Cardiac septum (tissue), 1 donor: Measurements from ENCODE around the gene ZNF195. TPM values are rescaled to one million over a fixed set of nuclear protein-coding genes. Genes with fewer than 3 reads are reported as not detected.
"Not testable (repeated sequence)": the region's sequence is repeated elsewhere in the genome, so short reads cannot be mapped to it uniquely, and the experiment has no call there.

Source experiments
- DNase-seq: peaks from one replicate; pipeline ENCODE4 v3.0.0-alpha.2; 2020; ENCODE audit warnings: low spot score
- intact Hi-C: fragments of 100-400 bp; cut with DNase I; formaldehyde crosslinking; loops from one replicate; pipeline ENCODE4 v1.14.0; 2022
- total RNA-seq: library from RNA; stranded (reverse); fragmentation: NEBNext Ultra II Directional; extraction: Animal tissue kit (Norgen Biotek cat#: 25700); gene quantifications from one replicate; pipeline ENCODE4 v1.2.1, GENCODE V29; 2021
- donor health status: DM: no; HTN: no; CAD: no.

Gene ZNF195
- total RNA-seq, 1 donor from 2014 or later: 8.2 TPM

DNA sequence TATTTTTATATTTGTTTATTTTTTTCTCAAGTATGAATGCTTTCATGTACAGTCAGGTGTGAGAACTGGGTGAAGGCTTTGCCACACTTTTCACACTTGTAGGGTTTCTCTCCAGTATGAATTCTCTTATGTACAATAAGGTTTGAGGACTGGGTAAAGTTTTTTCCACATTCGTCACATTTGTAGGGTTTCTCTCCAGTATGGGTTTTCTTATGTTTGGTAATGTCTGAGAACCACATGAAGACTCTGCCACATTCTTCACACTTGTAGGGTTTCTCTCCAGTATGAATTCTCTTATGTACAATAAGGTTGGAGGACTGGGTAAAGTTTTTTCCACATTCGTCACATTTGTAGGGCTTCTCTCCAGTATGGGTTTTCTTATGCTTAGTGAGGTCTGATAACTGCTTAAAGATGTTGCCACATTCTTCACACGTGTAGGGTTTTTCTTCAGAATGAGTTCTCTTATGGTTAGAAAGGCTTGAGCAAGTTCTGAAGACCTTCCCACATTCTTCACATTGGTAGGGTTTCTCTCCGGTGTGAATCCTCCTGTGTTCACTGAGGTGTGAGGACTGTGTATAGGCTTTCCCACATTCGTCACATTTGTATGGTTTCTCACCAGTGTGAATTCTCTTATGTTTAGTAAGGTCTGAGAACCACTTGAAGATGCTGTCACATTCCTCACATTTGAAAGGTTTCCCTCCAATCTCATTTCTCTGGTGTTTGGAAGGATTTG, 19.7 kb downstream of the ZNF195 start:
- intact Hi-C loops: no loop called here

DNA sequence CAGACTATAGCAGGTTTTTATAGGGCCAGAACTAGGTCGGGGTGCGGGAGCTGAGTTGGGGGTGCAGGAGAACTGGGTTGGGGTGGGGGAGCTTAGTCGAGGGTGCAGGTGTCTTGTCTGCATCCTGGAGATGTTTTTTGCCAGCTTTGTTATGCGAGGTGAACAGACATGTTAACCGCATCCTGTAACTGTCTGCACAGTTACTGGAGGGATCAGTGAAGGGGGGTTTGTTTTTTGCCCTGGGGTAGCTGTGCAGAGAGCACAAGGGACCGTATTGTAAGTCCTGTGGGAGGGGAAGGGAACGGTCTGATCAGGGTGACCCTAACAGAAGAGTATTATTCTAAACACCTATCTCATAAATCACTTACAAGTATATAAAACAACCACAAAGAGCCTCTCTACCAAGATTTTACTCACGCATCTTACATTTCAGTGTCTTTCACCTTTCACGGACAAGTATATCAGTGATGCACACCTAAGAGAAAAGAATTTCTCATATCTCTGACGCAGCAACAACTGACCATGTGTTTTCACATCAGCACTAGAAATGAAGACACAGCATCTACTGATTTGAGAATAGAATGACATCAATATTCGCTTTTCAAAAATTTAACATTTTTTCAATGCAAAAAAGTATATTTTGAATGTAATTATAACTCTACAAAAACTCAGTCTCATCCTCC, 20.8 kb downstream of the ZNF195 start:
- intact Hi-C loops: no loop called here
- DNase-seq: no peak

More for the DNA sequence above, 19.7 kb downstream of the ZNF195 start:
- DNase-seq: no peak

DNA sequence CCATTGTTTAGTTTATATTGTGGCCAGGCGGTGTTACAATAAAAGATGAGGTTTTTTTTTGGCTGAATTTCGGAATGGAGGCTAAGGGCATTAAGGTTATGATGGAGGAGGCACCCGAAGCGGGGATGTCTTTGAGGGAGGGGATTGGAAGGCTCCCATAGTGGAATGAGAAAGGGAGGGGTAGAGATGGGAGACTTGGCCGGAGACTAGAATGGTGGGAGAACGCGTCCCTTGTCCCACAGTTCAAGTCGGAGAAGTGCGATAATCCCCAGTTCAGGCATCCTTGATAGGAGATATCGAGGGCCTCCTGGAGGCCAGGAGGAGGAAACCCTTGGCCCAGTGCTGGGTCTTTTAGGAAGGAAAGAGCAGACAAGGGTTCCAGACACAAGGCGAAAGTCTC, 21.6 kb downstream of the ZNF195 start:
- no peak for DNase-seq
- intact Hi-C loops: no loop called here

DNA sequence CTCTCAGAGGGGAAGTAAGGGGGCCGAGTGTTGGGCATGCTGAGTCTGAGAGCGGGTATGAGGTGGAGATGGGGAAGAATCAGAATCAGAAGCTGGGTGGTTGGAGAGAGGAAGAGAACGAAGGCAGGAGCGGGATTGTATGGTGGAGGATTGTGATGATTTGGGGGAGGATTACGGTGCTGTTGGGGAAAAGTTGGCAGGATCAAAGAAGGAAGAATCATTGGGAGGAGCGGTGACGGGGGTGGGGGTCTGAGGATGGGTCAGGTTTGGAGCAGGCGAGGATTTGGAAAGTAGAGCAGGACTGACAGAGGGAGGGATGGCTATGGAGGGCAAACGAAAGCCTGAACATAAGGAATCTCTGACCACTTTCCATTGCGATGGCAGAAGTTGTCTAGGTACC, 22.1 kb downstream of the ZNF195 start:
- no peak for DNase-seq
- intact Hi-C loops: no loop called here

DNA sequence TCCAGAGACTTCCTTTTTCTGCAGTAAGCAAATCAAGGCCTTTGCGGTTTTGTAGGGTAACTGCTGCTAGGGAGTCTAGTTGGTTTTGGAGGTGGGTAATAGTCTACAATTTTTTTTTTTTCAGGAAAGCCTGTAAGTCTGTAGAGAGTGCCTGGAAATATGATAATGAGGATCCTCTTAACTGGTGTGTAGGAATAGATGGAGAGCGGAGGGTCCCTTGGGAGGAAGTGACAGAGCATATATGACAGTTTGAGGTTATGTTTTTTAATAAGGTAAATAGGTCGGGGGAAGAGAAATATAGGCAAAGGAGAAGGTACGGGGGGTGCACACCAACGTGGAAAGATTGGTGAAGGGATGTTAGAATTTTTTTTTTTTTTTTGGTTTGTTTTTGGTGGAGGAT, 25.9 kb downstream of the ZNF195 start:
- intact Hi-C loops: no loop called here
- DNase-seq: no peak

DNA sequence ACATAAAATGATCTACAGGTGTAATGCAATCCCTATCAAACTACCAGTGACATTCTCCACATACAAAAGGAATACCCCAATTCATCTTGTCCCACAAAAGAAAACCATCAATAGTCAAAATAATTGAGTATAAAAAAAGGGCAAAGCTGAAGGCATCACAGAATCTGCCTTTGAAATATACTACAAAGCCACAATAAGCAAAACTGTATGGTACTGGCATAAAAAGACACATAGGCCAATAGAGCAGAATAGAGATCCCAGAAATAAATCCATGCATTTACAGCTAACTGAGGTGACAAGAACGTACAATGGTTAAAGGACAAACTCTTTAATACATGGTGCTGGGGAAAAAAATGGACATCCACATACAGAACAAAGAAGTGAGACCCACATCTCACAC, 31.8 kb downstream of the ZNF195 start:
- no peak for DNase-seq
- intact Hi-C loops: loop anchor here (10.0 kb wide), 1 partner anchor 68 kb away; no protein-coding TSS in a partner anchor

DNA sequence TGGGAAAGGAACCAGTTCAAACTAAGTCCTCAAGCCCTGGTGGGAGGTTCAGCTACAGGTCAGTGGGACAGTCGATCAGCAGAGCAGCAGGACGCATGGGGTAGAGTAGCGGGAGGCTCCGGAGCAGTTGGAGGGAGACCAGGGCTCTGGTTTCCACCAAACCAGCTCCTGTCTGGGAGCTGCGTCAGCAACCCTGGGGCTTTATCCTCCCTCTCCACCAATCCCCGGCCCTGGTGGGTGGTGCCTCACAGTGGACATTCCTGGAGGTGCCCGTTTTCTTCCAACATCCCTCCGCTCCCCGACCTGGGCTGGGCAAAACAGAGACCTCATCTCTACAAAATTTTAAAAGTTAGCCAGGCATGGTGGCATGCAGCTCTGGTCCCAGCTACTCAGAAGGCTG, 32.4 kb downstream of the ZNF195 start:
- no peak for DNase-seq
- intact Hi-C loops: loop anchor here (10.0 kb wide), 1 partner anchor 68 kb away; no protein-coding TSS in a partner anchor

DNA sequence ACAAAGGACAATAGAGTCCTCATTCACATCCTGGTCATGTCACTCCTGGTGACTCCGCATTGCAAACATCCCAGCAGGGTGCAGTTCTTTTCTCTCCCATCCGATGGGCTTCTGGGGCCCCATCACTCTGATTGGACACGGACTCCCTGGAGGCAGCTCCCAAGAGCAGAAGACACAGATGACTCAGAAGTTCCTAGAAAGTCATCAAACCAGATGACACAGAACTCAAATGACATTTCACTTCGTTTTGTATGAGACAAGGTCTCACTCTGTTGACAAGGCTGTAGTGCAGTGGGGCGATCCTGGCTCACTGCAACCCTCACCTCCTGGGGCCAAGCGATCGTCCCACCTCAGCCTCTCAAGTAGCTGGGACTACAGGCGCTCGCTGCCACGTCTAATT, 33.2 kb downstream of the ZNF195 start:
- DNase-seq: no peak
- intact Hi-C loops: loop anchor here (10.0 kb wide), 1 partner anchor 69 kb away; no protein-coding TSS in a partner anchor

DNA sequence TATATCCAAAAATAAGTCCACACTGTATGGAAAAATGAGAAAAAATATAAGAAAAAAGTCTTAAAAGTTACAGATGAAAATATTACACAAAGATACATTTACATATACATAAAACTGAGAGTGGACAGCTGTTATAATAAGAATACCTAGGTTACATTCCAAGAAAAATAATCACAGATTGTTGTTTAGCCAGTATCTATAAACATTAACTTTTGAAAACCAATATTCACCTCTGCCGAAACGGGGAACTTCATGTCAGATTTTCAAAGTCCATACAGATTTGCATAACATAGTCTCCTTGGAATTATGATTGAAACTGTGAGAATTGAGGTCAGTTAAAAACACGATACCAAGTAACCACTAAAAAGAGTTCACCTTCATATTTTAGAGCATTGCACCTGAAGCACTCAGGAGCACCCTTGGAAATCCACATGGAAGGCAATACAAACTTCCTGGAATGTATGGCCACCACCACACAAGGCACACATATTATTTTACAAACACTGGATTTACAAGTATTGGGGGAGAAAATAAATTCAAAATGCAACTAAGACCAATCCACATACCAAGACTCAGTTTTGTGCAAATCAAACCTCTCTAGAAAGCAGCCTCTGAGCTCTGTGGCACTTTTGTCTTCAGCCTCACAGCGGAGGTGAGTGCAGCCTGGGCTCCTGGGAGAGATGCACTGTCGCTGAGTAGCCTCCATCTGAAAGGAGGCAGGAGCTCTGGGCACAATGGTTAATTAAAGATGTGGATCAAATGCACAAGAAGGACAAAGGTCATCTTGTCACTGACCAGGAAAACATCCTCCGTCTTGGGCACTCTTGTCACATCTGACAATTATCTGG, 34.4 kb downstream of the ZNF195 start:
- DNase-seq: no peak
- intact Hi-C loops: loop anchor here (10.0 kb wide), 1 partner anchor 70 kb away; no protein-coding TSS in a partner anchor

DNA sequence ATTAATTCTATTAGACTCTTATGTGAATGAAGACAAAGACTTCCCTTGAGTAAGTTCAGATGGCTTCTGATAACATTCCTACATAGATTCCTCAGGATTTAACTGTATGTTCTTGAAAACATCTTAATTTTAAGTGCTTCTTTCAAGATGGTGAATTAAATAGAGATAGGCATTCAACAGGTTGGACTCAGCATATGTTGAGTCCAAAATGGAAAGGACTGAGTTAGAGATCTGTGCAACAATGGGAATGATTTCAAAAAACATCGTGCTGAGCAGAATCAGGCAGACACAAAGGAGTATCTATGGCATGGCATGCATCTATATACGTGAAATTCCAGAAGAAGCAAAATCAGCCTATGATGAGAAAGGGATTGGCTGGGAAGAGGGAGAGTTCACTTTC, 36.2 kb downstream of the ZNF195 start:
- DNase-seq: no peak
- intact Hi-C loops: loop anchor here (10.0 kb wide), 1 partner anchor 72 kb away; no protein-coding TSS in a partner anchor

DNA sequence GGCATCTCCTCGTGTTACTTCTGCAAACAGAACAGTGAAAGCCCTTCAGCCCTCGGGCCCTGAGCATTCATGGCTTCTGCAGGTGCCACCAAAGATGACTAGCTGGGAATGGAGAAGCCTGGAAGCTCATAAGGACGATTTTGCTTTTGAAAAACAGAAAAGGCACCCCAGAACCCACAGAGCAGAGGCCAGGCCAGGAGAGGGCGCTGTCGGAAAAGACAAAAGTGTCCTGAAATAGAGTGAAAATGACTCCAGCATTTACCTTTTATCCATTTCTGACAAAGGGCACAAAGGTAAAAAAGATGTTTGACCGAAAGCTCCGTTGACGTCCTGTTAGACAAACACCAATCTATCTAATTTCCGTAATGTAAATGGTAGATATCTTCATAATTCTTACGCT, 37.6 kb downstream of the ZNF195 start:
- intact Hi-C loops: loop anchor here (10.0 kb wide), 1 partner anchor 74 kb away; no protein-coding TSS in a partner anchor
- DNase-seq: no peak

DNA sequence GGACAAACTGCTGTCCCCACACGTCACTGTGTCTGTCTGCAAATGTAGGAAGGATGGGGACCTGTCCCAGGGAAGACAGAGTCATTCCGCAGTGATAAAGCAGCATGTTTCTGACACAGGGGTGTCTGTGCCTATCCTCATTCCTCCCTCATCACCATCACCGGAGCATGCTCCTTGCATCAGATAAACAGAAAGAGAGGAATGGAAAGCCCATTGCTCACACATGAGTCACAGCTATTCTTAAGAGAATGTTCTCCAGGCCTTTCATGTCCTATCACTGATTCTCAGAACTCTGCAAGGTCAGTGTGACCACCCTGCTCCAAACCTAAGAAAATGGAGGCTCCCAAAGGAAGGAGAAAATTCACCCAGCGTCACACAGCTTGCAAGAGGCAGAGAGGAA, 38.9 kb downstream of the ZNF195 start:
- no peak for DNase-seq
- intact Hi-C loops: loop anchor here (10.0 kb wide), 1 partner anchor 75 kb away; no protein-coding TSS in a partner anchor

DNA sequence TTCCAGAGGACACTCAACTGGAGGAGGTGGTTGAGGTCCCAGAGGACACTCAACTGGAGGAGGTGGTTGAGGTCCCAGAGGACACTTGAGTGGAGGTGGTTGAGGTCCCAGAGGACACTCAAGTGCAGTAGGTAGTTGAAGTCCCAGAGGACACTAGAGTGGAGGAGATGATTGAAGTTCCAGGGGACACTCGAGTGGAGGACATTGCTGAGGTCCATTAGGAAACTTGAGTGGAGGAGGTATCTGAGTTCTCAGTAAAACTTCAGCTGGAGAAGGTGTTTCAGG, 39.7 kb downstream of the ZNF195 start:
- no peak for DNase-seq

DNA sequence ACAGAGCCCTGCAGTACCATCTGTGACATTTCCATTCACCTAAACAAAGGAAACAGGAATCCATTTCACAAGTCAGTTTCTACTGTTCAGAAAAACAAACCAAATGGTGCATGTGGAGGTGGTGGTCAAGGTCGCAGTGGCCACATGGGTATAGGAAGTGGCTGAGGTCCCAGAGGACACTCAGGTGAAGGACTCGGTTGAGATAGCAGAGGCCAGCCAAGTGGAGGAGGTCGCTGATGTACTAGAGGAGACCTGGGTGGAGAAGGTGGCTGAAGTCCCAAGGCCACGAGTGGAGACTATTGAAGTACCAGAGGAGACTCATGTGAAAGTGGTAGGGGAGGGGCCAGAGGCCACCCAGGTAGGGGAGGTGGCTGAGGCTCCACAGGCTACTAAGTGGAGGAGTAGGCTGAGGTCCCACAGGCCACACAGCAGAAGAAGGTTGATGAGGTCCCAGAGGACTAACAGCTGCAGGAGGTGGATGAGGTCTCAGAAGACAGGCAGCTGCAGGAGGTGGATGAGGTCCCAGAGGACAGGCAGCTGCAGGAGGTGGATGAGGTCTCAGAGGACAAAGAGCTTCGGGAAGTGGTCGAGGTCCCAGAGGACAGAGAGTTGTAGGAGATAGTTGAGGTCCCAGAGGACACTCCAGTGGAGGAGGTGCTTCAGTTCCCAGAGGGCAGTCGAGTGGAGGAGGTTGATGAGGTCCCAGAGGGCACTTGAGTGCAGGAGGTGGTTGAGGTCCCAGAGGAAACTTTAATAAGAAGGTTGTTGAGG, 40.2 kb downstream of the ZNF195 start:
- intact Hi-C loops: no loop called here
- peak; percentile 56 for DNase-seq

More for the DNA sequence above, 39.7 kb downstream of the ZNF195 start:
- intact Hi-C loops: no loop called here

DNA sequence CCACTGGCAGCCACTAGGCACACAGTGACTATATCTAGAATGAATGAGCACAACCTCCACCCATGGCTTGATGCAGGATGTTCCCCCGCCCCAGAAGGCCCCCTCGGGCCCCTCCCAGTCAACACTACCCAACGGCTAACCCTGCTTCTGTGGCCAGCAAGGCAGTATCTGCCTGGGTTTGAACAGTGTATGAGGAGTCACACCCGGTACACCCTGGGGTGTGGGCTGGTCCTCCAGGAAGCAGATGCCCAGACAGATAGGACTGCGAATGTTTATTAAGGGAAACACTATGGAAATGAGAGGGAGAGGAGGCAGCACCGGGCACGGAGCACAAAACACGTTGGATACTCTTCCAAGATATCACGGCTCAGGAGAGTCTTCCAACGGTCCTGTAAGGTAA, 42.5 kb downstream of the ZNF195 start:
- intact Hi-C loops, DNase-seq: not testable (repeated sequence)

DNA sequence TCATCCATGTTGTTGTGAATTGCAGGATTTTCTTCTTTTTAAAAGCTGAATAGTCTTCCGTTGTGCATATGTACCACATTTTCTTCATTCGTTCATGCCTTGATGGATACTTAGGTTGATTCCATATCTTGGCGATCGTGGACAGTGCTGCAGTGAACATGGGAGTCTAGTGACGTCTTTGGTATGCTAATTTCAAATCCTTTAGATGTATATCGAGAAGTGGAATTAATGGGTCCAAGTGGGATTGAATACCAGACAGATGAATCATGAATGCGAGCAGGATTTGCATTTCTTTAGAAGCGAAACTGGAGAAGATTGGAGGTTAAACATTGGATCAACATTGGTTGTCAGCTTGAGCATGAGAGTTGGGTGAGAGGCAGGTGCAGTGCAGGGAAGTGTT, 45.8 kb downstream of the ZNF195 start:
- DNase-seq, intact Hi-C loops: not testable (repeated sequence)

DNA sequence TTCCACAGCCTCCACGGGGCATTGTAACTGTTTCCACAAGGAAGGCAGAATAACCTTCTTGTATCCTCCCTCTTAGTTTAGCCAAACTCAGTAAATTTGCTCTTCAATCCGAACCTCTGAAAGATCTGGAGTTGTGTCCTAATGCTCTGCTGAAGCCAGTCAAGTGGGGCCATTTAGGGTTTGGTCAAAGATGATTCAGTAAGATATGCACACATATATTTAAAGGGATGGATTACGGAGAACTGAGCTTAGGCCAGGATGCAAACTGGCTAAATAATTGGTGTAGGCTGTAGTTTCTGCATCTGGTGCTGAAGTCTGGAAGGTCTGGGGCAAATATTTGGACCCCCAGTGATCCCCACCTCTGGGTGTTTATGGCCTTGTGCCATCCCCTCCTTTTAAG, 47.9 kb downstream of the ZNF195 start:
- intact Hi-C loops: not testable (repeated sequence)

DNA sequence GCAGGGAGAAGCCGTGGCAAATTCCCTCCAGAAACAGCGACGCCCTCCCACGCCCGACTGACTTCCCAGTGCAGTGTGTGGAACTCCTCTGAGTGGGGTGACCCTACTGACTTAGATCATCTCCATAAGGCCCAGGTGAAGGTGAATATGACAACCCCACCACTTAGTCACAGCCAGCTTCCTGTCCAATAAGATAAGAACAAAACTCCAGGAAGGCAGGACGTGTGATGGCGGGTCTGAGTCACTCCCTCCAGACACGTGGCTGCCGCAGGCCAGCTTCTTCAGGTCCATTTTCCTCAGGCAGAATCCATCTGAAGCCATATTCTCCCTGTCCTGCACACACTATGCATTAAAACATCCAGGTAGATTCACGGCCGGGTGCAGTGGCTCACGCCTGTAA, 48.9 kb downstream of the ZNF195 start:
- intact Hi-C loops, DNase-seq: not testable (repeated sequence)

More for the DNA sequence above, 47.9 kb downstream of the ZNF195 start:
- DNase-seq: not testable (repeated sequence)

DNA sequence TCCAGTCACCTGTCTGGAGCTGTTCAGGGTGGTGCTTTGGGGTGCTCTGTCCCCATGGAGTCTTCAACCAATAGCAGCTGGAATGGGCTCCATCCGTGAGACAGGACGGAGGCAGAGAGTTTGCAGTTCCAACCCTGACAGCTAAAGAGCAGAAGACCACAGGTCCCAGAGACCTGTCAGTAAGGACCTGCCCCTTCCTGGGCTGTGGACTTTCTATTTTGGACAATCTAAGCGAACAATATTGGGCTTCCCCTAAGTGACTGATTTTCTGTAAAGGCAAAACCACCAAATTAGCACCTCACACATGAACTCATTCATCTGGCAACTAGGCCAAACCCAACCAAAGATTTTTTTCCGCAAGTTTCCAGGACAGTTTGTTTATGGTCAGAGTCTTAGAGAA, 50.4 kb downstream of the ZNF195 start:
- intact Hi-C loops, DNase-seq: not testable (repeated sequence)
